ENCODE results near the gene ZNF277.
A peak's percentile ranks its signal among the peaks of the same experiment; 100 is the strongest.

The ZNF277 gene

GRCh38 chr7:112371701-112372100, 165.2 kb downstream of the ZNF277 start (continued):
- TF ChIP-seq ZNF565 (CRISPR knock-in tag; conservative IDR thresholded peaks at IDR 0.05; ENCODE audit: low read depth) (no peak), TCF4 (CRISPR knock-in tag; IDR thresholded peaks at IDR 0.05; ENCODE audit: borderline replicate concordance) (no peak), SNAI2 (CRISPR knock-in tag; IDR thresholded peaks at IDR 0.05) (no peak), ZFP3 (CRISPR knock-in tag; IDR thresholded peaks at IDR 0.05) (no peak)

- no peak for ATAC-seq
- no peak for TF ChIP-seq CSDC2 (CRISPR knock-in tag; IDR thresholded peaks at IDR 0.05)
- no peak for TF ChIP-seq ZFP30 (CRISPR knock-in tag; IDR thresholded peaks at IDR 0.05)
- TF ChIP-seq ISL1 (CRISPR knock-in tag; IDR thresholded peaks at IDR 0.05) = no peak
- TF ChIP-seq PATZ1 (CRISPR knock-in tag; IDR thresholded peaks at IDR 0.05; ENCODE audit: borderline replicate concordance) = no peak
- TF ChIP-seq ZNF70 (CRISPR knock-in tag; IDR thresholded peaks at IDR 0.05) = no peak
- no peak for TF ChIP-seq ZNF8 (CRISPR knock-in tag; IDR thresholded peaks at IDR 0.05)
- TF ChIP-seq SNAI2 (CRISPR knock-in tag; IDR thresholded peaks at IDR 0.05) = no peak
- no peak for TF ChIP-seq RARB (CRISPR knock-in tag; IDR thresholded peaks at IDR 0.05)
- no peak for TF ChIP-seq CREB5 (CRISPR knock-in tag; IDR thresholded peaks at IDR 0.05; ENCODE audit: low read depth)
- no peak for TF ChIP-seq ESRRG (CRISPR knock-in tag; IDR thresholded peaks at IDR 0.05)
- no peak for TF ChIP-seq ZC3H10 (CRISPR knock-in tag; IDR thresholded peaks at IDR 0.05)
- TF ChIP-seq OSR1 (CRISPR knock-in tag; IDR thresholded peaks at IDR 0.05) = no peak
- TF ChIP-seq ZFP3 (CRISPR knock-in tag; IDR thresholded peaks at IDR 0.05) = no peak
- TF ChIP-seq TCF4 (CRISPR knock-in tag; IDR thresholded peaks at IDR 0.05; ENCODE audit: borderline replicate concordance) = no peak
- no peak for TF ChIP-seq GLIS3 (CRISPR knock-in tag; IDR thresholded peaks at IDR 0.05)
- TF ChIP-seq TSHZ2 (CRISPR knock-in tag; IDR thresholded peaks at IDR 0.05) = no peak
- TF ChIP-seq PPARA (CRISPR knock-in tag; IDR thresholded peaks at IDR 0.05; ENCODE audit: borderline replicate concordance) = no peak
- no peak for TF ChIP-seq ARNTL (CRISPR knock-in tag; IDR thresholded peaks at IDR 0.05; ENCODE audit: borderline replicate concordance, low read depth)
These were observed 165.6 kb downstream of the ZNF277 start for GRCh38 chr7:112372101-112372500.

GRCh38 chr7:112377593-112377992, 171.1 kb downstream of the ZNF277 start:
- TF ChIP-seq SNAI2 (CRISPR knock-in tag; IDR thresholded peaks at IDR 0.05) (no peak), PPARA (CRISPR knock-in tag; IDR thresholded peaks at IDR 0.05; ENCODE audit: borderline replicate concordance) (no peak), CREB5 (CRISPR knock-in tag; IDR thresholded peaks at IDR 0.05; ENCODE audit: low read depth) (no peak), ZC3H10 (CRISPR knock-in tag; IDR thresholded peaks at IDR 0.05) (no peak), ISL1 (CRISPR knock-in tag; IDR thresholded peaks at IDR 0.05) (no peak), TCF4 (CRISPR knock-in tag; IDR thresholded peaks at IDR 0.05; ENCODE audit: borderline replicate concordance) (no peak), RARB (CRISPR knock-in tag; IDR thresholded peaks at IDR 0.05) (no peak)
- ATAC-seq = no peak

- TF ChIP-seq TSHZ2 (CRISPR knock-in tag; IDR thresholded peaks at IDR 0.05) = no peak
- no peak for TF ChIP-seq GLIS3 (CRISPR knock-in tag; IDR thresholded peaks at IDR 0.05)
- TF ChIP-seq CREB5 (CRISPR knock-in tag; IDR thresholded peaks at IDR 0.05; ENCODE audit: low read depth) = no peak
- no peak for TF ChIP-seq TCF4 (CRISPR knock-in tag; IDR thresholded peaks at IDR 0.05; ENCODE audit: borderline replicate concordance)
- no peak for TF ChIP-seq ISL1 (CRISPR knock-in tag; IDR thresholded peaks at IDR 0.05)
- TF ChIP-seq ARNTL (CRISPR knock-in tag; IDR thresholded peaks at IDR 0.05; ENCODE audit: borderline replicate concordance, low read depth) = no peak
- TF ChIP-seq SNAI2 (CRISPR knock-in tag; IDR thresholded peaks at IDR 0.05) = no peak
- TF ChIP-seq PPARA (CRISPR knock-in tag; IDR thresholded peaks at IDR 0.05; ENCODE audit: borderline replicate concordance) = no peak
- no peak for TF ChIP-seq ZNF8 (CRISPR knock-in tag; IDR thresholded peaks at IDR 0.05)
- TF ChIP-seq ZFP30 (CRISPR knock-in tag; IDR thresholded peaks at IDR 0.05) = no peak
- no peak for TF ChIP-seq CSRNP3 (CRISPR knock-in tag; IDR thresholded peaks at IDR 0.05)
- peak; percentile 36; the same call in 2 of the 3 replicates for ATAC-seq
These were observed 175.0 kb downstream of the ZNF277 start for GRCh38 chr7:112381311-112382091.

Data from SK-N-SH treated with all-trans-retinoic acid at 6 μM for 48 hours (cell line).